MCF 10A (cell line): ENCODE data around the gene ZNF331. TPM values are rescaled to one million over a fixed set of nuclear protein-coding genes. Genes with fewer than 3 reads are reported as not detected.
"Not testable (repeated sequence)": the region's sequence is repeated elsewhere in the genome, so short reads cannot be mapped to it uniquely, and the experiment has no call there.

ENCODE experiments used
- BruUV-seq: library from RNA; stranded (reverse); fragments of 400-500 nt; replicated peaks from 2 replicates; lab custom pipeline; 2021; lab: Mats Ljungman, UMichigan
- CTCF ChIA-PET: fragments of 300-600 bp; sonication (Branson Sonifier 250); formaldehyde crosslinking; extraction: SDS; loops from one replicate; lab custom pipeline; 2021; ENCODE audit warnings: antibody characterized with exemption, inconsistent platforms; lab: Yijun Ruan, JAX
- POLR2A ChIA-PET: fragments of 300-600, 350-650 bp; sonication (Branson Sonifier 250); formaldehyde crosslinking; extraction: SDS; loops from one replicate; lab custom pipeline; 2020; ENCODE audit warnings: antibody characterized with exemption, inconsistent platforms; lab: Yijun Ruan, JAX
- DNase-seq: peaks from one replicate; pipeline ENCODE4 v3.0.0-alpha.2; 2018; ENCODE audit not compliant: unreplicated experiment
- H3K27ac Mint-ChIP-seq: one replicate; pipeline ENCODE4 v1.8.0; 2022; ENCODE audit warnings: mild to moderate bottlenecking, low read depth, mixed read lengths; ENCODE audit not compliant: unreplicated experiment
- H3K27me3 Mint-ChIP-seq: one replicate; pipeline ENCODE4 v1.8.0; 2022; ENCODE audit warnings: mixed read lengths; ENCODE audit not compliant: insufficient read depth, unreplicated experiment
- H3K36me3 Mint-ChIP-seq: one replicate; pipeline ENCODE4 v1.8.0; 2022; ENCODE audit warnings: mild to moderate bottlenecking, moderate library complexity, mixed read lengths; ENCODE audit not compliant: insufficient read depth, unreplicated experiment
- H3K4me1 Mint-ChIP-seq: one replicate; pipeline ENCODE4 v1.8.0; 2022; ENCODE audit warnings: mixed read lengths; ENCODE audit not compliant: insufficient read depth, unreplicated experiment
- H3K4me3 Mint-ChIP-seq: one replicate; pipeline ENCODE4 v1.8.0; 2022; ENCODE audit warnings: mild to moderate bottlenecking, moderate library complexity, mixed read lengths; ENCODE audit not compliant: unreplicated experiment
- H3K9me3 Mint-ChIP-seq: one replicate; pipeline ENCODE4 v1.8.0; 2022; ENCODE audit warnings: mixed read lengths; ENCODE audit not compliant: unreplicated experiment
- CTCF ChIP-seq: fragments of 200-600 bp; IDR thresholded peaks from one replicate; pipeline ENCODE4 v1.8.0; 2022; ENCODE audit warnings: antibody characterized with exemption, mild to moderate bottlenecking; ENCODE audit not compliant: unreplicated experiment
- intact Hi-C: fragments of 100-400 bp; cut with micrococcal nuclease; formaldehyde crosslinking; loops from 2 replicates; pipeline ENCODE4 v1.14.1; 2022
- total RNA-seq: library from RNA; stranded (reverse); gene quantifications from 2 replicates; pipeline ENCODE4 v1.2.3, GENCODE V29; 2022

Gene ZNF331
- total RNA-seq, 1 experiment from 2014 or later = 7.7 TPM

GRCh38 chr19:53509845-53510244 lies 28.1 kb upstream of the ZNF331 start:
- POLR2A ChIA-PET = no interaction called here
- no peak for TF ChIP-seq CTCF
- H3K36me3 Mint-ChIP-seq = no peaks in the 10 kb centered on the region
- H3K4me1 Mint-ChIP-seq = no peaks in the 10 kb centered on the region
- no TSS peak for BruUV-seq
- no peak overlapping the region for H3K4me3 Mint-ChIP-seq
- H3K9me3 Mint-ChIP-seq = peaks cover 20% of the 10 kb centered on the region
- H3K27me3 Mint-ChIP-seq = no peaks in the 10 kb centered on the region
- H3K27ac Mint-ChIP-seq = no peak overlapping the region
- intact Hi-C loops = no loop called here
- CTCF ChIA-PET = no interaction called here
- no peak for DNase-seq

- intact Hi-C loops = no loop called here
- TF ChIP-seq CTCF = no peak
- BruUV-seq = no TSS peak
- ChIA-PET POLR2A (no interaction called here), CTCF (no interaction called here)
- Mint-ChIP-seq H3K27ac (no peak overlapping the region), H3K27me3 (no peaks in the 10 kb centered on the region), H3K9me3 (peaks cover 15% of the 10 kb centered on the region), H3K4me3 (no peak overlapping the region), H3K4me1 (no peaks in the 10 kb centered on the region), H3K36me3 (no peaks in the 10 kb centered on the region)
- no peak for DNase-seq
Measured at GRCh38 chr19:53511357-53511756, 26.6 kb upstream of the ZNF331 start.

- ChIA-PET CTCF (interaction anchor here (0.6 to 1.0 kb wide), 3 partner anchors 9 to 1076 kb away, joined by 3 to 7 read pairs (median 3); no protein-coding TSS in a partner anchor), POLR2A (no interaction called here)
- peaks cover 10% of the 10 kb centered on the region for H3K9me3 Mint-ChIP-seq
Measured at GRCh38 chr19:53511933-53512374, 26.0 kb upstream of the ZNF331 start.

GRCh38 chr19:53515047-53515446 lies 22.9 kb upstream of the ZNF331 start:
- CTCF ChIA-PET, POLR2A ChIA-PET, H3K4me1 Mint-ChIP-seq, H3K4me3 Mint-ChIP-seq, DNase-seq, H3K27ac Mint-ChIP-seq, H3K9me3 Mint-ChIP-seq, H3K36me3 Mint-ChIP-seq, H3K27me3 Mint-ChIP-seq, BruUV-seq, intact Hi-C loops: not testable (repeated sequence)

More at GRCh38 chr19:53511933-53512374, 26.0 kb upstream of the ZNF331 start:
- Mint-ChIP-seq H3K27ac (no peak overlapping the region), H3K27me3 (no peaks in the 10 kb centered on the region), H3K4me1 (no peaks in the 10 kb centered on the region), H3K4me3 (no peak overlapping the region), H3K36me3 (no peaks in the 10 kb centered on the region)
- peak; percentile 17 for DNase-seq
- BruUV-seq = no TSS peak
- intact Hi-C loops = no loop called here
- peak; percentile 19 for TF ChIP-seq CTCF
